SKM-1 treated with dmso at 0.1 percent for 144 hours (cell line): ENCODE data around the gene TBPL1.

Experiments used
- DNase-seq: peaks from one replicate; lab custom pipeline; 2025; ENCODE audit not compliant: unreplicated experiment; lab: John Stamatoyannopoulos, UW

The TBPL1 gene

DNA sequence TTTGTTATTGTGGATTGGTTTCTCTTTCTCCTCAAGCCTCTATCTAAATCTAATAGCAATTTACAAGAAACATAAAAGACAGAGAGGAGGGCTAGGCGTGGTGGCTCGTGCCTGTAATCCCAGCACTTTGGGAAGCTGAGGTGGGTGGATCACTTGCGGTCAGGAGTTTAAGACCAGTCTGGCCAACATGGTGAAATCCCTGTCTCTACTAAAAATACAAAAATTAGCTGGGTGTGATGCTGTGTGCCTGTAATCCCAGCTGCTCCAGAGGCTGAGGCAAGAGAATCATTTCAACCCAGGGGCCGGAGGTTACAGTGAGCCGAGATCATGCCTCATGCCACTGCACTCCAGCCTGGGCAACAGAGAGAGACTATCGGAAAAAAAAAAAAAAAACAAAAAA, 52.8 kb downstream of the TBPL1 start:
- DNase-seq = no peak

DNA sequence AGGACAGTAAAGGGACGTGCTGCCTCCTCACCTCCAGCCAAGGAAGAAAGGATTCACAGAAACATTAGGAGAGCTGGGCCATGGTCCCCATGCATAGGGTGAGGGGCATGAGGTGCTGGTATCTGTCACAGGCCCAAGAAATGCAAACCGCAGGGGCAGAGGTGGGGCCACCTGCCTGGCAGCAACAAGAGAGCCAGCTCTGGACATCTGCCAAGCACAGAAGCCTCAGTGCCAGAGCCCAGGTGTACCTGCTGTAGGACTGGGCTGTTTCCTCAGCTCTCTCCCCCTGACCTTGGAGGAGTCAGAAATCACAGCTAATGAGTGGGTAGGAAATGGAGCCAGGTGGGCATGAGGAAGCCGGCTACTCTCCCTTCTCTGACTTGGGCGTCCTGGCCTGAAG, 54.1 kb downstream of the TBPL1 start:
- no peak for DNase-seq

DNA sequence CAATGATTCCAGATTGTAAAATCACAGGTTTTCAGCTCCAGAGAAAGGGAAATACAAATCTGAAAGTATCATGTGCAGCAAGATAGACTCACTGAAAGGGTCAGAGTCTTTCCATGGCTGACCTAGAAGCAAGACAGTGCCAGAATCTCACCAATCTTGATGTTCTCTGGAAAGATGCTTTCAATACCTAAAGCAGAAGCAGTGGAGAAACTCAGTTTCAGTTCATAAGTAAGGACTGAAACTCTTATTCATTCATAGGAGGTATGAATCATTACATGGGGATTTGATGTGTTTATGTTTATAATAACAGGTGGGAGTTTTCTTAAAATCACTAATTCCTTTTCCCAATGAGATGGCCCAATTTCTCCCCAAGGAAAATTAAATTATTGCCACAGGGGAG, 56.9 kb downstream of the TBPL1 start:
- DNase-seq = no peak

DNA sequence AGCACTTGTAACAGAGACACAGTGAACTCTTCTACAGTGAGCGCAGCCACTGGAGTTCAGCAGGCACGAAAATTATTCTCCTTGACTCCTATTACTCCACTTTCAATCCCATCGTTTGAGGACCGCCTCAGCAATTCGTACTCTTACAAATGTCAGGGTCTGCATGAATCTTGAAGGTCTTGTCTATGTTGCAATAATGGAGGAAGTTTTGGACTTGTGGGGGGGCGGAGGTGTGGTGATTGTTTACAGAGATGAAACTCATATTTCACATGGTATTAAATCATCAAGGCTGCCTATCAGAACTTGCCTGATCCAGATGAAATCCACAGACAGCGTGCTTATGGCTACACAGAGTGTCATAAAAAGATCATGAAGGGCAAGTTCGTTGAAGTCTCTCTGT, 57.4 kb downstream of the TBPL1 start:
- DNase-seq = no peak

DNA sequence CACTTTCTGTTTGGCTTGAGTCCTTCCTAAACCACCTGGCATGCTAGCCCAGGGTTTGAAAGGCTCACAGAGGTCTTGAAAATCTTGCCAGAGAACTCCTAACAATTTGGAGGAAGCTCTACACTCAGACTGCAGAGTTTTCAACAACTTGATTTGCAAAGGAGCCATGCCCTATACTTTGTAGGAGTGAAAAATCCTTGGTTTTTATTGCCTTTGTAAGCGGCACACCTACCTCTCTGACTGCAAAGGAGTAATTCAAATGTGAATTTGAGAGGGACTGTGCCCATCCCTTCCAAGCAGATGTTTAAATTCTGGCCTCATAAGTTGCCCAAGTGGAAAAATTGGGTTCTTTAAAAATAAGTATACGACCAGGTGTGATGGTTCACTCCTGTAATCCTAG, 58.0 kb downstream of the TBPL1 start:
- DNase-seq = no peak

DNA sequence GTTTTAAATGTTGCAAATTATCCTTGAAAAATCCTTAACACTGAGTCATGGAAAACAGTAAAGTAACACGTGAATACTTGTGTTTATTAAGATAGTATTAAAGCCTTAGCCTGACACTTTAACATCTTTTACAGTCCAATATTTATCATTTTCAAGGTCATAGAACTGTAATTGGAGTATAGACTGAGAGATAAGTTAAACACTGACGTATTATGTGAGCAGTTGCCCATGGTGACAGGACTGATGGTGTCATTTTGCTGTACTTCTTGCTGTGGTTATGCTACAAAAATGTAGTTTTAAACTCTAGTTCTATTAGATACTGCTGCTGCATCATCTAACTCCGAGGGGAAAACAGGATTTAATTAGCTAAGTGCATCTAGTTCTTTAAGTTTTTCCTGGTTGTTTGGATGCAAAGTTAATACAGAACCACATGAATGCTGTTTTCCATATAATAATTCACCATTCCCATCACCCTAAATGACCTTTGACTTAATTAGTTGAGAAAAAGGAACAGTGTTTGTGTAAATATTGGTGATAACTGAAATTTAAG, 61.6 kb downstream of the TBPL1 start:
- no peak for DNase-seq

DNA sequence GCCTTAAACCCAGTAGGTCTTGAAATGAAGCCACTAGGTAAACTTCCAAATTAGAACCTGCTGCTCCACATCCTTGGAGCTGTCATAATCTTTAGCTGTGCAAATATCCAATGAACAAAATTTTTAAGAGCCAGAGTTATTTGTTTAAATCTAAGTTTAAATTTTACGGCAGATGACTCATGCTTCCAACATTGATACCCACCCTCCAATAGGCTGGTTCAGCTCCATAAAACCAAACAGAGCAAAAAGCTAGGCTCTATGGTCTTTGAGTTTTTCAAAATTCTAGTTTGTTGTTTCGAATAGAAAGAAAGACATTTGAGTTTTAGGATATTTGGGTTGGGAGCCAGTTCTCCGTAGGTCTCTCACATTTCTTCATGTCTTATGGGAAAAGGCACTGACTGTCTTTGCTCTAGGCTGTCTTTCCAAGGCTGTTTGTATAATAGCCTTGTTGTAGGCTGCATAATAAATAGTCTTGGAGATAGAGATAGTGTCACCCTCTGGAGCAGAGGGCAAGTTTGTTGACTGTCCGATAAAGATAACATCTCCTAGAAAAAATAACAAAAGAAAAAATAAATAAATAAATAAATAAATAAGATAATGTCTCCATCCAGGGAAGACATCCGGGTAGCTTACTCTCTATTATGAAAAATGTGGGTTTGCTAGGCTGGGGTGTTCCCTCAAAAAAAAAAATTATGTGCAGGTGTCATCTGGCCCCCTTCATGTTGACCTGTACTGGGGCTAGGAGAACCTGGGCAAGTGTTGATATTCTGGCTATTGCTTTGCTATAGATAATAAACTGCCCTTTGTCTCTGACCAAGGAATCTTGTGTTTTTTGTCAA, 62.9 kb downstream of the TBPL1 start:
- no peak for DNase-seq

DNA sequence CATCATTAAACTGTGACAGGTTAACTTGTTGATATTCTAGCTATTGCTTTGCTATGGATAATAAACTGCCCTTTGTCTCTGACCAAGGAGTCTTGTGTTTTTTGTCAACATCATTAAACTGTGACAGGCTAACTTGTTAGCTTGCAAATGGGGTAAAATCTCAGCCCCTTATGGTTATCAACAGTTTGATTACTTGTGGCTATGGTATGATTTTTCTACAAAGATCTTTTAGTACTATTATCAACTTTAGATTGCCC, 63.5 kb downstream of the TBPL1 start:
- DNase-seq = no peak

DNA sequence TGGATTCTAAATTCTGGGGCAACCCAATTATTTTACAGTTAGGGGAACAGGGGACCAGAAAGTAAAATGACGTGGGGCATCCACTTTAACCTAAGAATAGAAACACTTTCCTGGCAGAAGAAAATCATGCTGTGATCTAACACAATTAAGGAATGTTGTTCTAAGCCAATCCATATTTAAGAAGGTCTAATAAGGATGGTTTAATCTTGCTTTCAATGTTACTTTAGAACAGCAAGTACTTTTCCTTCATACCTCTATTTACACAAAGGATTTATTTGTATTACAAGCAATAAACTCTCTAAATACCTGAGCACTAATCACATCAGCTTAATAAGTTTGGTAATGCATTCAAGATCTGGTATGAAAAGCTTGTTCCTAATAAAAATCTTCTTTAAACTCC, 67.0 kb downstream of the TBPL1 start:
- DNase-seq = no peak

DNA sequence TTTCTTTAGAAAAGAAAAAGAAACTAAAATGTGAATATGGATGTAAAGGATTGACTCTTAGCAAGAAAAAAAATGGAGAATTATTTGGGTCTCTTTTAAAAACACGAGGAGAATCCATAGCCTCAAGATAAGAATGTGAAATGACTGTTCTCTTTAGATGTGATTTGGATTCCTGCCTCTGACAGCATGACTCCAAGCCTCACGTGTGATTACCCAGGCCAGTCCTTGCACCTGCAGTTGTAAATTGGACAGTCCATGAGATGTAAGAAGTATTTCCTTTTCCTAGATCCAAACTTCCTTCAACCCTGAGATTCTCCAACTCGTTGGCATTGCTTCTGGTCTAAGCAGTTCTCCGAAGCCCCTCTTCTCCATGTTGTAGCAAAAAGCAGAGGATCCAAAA, 67.5 kb downstream of the TBPL1 start:
- no peak for DNase-seq

DNA sequence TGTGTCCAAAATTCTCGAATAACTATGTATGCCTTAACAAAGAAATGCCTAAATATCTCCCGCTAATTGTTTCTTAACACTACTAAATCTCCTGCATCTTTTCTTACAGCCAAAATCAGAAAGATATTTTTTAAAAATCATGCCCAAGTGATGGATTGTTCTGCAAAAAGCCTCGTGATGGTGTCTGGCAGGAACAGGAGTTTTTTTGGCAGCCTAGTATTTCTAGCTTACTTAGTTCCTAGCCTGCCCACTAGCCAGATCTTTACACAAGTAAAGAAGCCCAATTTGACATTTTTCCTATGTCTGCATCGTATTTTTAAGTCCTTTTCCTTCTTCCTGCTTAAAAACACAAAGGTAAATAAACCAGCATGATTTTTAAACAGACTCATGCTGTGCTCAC, 67.9 kb downstream of the TBPL1 start:
- DNase-seq = no peak

DNA sequence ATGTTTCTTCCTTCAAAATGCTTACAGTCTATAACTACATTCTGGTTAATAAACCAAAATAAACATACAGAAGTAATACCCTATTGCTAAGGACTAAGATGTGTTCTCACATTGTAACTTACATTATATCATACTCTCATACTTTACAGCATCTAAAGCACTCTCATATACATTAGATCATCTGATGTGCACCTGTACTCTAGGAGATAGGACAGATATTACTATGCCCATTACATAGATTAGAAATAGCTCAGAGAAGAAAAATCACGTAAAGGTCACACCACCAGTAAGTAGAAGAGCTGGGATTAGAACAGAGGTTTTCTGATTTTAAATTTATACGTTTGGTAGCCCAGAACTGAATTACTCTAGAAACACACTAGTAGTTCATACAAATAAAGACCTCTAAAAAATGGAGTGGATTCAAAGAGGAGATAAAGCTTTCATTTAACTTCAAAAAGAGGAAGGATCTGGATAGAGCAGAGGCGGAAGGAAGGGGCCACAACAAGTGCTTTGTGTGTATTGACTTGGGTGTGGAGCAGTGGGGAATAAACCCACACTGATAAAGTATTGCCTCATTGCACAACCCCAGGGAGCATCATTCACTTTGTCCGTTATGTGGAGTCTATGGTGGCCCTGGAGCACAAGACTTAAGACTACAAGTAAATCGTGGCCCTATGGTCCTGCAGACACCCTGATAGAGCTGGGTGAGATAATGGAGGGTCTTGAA, 68.5 kb downstream of the TBPL1 start:
- peak; percentile 69 for DNase-seq

DNA sequence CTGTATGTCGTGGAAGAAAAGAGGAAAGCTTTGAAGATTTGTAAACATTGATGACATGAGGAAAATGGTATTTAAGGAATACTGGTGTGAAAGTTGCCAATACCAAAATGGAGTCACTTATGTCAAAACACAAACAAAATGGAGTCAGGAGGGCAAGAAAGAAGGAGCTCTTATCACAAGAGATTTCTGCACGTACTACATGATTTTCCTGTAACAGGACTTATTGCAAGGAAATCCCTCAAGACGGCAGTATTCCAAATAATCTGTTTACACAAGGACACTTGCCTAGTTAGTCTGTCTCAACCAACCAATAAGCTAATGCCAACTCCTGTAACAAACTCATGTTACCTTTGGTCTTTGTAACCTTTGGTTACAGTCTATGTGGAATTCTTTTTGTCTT, 69.6 kb downstream of the TBPL1 start:
- no peak for DNase-seq

DNA sequence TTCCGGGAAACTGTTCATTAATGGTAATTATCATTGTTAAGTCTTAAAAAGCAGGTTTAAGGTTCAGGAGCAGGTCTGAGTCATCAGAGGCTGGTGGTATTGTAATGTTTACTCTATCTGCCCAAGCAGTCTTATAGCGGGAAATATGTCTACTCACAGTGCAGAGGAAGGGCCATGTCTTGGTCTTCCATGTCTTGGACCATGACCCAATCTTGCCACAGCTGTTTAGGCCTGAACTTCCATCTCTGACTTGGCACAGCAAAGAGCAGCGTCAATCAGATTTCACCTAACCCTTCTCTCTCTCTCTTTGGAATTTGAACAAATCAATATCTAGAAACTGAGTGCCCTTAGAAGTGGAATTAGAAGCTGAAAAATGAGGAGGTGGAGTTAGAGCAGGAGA, 73.6 kb downstream of the TBPL1 start:
- DNase-seq = no peak

DNA sequence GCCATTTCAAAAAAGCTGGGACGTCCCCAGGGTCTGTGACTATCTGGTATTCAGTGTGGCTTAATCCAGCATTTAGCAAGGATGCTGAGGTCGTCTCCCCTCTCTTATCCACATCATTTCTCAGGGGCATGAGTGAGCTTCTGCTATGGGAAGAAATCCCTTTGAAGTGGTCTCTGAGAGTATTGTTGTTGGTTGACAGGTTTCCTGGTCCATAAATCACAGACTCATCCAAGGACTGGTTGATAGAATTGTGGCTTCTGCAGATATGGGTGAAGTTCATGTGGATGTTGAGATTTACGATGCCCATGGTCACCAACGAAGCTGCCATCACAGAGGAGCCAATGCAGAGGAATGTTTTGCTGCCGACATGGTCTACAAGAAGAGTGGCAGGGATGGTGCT, 75.4 kb downstream of the TBPL1 start:
- no peak for DNase-seq

DNA sequence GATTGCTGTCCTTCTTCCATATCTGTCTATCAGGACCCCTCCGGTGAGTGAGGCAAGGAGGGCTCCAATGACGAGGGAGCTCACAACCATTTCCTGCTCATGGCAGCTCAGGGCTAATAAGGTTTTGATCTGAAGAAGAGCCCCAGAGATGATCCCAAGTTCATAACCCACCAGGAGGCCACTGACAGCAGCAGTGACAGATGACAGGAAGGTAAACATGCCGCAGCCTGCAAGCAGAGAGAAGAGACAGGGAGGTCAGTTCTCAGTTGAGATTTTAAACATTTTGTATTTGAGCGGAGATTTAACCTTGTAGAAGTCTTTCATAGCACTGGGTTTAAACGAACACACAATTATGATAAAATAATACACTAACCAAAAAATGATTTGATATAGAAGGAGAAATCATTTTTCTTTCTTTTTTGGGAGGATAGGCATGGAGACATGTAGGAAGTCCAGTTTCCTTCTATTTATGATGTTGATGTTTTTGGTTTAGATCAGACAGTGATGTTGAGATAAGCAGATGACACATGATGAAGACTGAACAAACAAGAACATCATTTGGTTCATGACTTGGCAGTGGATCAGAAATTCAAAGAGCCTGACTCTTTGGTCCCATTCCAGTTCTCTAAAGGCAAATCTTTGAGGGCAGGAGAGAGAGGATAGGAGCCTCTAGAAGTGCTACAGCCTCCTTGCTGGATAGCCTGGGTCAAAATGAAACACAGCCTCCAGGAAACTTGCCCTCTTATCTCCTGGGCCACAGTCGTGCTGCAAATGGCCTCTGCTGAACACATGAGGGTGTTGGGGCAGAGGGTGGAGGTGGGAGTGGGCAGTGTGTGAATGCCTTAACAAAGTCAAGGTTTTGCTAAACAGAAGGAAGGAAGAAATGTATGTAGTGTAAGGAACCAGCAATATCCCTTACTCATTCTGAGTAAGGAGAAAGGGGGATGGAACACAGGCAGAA, 76.8 kb downstream of the TBPL1 start:
- DNase-seq = no peak

DNA sequence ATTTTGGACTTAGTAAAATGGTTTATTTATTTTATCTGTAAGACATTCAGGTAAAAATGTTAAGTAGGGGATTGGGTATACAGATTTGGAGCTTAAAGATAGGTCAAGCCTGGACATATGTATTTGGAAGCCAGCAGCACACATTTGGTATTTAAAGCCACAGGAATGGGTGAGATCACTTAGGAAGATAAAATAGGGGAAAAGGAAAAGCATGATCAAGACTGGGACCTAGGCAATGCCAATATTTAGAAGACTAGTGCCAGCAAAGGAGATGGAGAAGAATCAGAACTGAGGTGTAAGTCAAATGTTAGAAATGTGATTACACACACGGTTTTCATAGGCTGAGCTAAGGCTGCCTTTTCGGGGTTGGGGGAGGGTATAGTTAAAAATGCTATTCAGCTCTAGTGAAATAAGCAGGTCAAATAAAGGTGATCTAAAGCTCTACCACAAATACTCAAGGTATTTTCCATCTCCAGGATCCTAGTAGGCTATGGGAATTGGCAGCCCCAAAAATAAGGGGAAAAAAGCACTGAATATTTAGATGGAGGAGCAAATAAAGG, 78.8 kb downstream of the TBPL1 start:
- no peak for DNase-seq

DNA sequence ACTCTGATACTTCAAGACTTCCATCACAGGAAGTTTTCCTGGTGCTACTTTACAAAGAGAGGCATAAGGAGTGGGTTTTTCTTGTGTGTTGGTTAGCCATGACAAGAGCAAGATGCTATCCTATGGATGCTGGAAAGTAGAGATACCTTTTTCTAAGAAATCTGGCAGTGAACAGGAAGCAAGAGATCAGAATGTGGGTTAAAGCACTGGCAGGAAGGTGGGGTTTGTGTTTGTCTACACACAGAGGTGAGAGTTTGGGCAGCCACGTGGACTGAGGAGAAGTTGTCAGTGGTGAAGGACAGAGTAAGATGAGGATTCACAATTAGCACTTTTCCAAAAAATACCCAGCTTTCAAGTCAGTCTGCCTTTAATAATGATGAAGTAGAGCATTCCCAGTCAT, 81.5 kb downstream of the TBPL1 start:
- no peak for DNase-seq

DNA sequence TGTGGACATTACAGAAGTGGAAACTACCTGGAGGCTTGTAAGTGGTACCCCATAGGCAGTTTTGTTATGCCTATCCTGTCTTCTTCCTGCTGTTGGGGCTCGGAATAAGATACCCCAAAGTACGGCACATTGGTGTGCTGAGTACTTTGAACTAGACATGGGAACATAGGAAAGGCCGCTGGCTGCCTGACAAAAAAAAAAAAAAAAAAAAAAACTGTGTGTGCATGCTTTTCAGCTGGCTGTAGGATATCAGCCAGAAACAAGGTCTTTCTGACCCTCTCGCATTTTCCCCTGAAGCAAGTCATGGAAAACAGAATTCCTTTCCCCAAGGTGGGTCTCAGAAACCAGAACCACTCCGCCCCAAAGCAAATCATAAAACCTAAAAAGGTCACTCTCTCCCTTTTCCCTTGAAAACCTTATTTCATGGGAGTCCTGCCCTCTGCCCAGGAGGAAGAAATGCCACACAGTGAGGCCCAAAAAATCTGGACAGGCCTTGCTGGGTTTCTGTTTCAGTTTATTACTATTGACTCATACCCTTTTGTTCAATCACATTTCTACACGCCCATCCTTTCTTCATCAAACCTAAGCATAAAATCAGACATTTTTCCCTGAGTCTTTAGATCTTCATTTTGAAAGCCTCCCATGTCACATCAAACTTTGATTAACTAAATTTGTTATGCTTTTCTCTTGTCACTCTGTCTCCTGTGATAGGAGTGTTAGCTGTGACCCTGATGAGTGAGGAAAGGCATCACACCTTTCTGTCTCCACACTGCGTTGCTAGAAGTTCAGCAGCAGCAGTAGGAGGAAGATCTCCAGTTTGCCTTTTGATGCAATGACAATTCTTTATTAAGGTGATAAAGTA, 82.2 kb downstream of the TBPL1 start:
- DNase-seq = no peak

DNA sequence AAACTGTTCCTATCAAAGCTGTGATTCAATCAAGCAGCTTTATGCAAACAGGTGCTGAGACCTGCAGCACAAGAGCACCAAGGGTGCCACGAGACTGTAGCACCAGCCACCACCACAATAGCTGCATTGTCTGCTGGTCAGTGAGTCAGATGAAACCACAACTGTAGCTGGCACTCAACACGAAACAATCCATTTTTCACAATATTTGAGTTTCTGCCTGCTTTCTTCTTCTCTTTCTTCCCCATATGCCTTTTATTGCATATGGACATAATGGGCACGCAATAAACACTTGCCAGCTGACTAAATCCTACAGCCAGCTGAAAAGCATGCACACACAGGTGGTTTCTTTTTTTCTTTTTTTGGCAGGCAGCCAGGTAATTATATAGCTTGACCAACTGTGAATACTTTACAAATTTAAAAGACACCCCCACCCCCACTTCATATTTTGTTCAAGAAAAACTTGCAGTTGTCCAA, 82.8 kb downstream of the TBPL1 start:
- no peak for DNase-seq
